Right ventricle myocardium inferior (tissue), 1 donor: ENCODE data around the gene ZNF738. TPM values are rescaled to one million over a fixed set of nuclear protein-coding genes. Genes with fewer than 3 reads are reported as not detected.
"Not testable (repeated sequence)": the region's sequence is repeated elsewhere in the genome, so short reads cannot be mapped to it uniquely, and the experiment has no call there.

Experiments used
- ATAC-seq: fragments of 200-7000 bp; cut with Tn5 transposase; one replicate; pipeline ENCODE4 v1.9.1; 2020; ENCODE audit warnings: mild to moderate bottlenecking, moderate library complexity
- DNase-seq: peaks from one replicate; pipeline ENCODE4 v3.0.0; 2021; ENCODE audit errors: missing footprints
- intact Hi-C: fragments of 100-400 bp; cut with DNase I; formaldehyde crosslinking; loops from one replicate; pipeline ENCODE4 v1.11.0; 2022
- long read RNA-seq: library from polyadenylated mRNA; unstranded; transcript quantifications from one replicate; pipeline ENCODE4 v2.0.0, GENCODE V29; 2021
- total RNA-seq: library from RNA; stranded (reverse); fragmentation: NEBNext Ultra II Directional; extraction: Animal tissue kit (Norgen Biotek cat#: 25700); gene quantifications from one replicate; pipeline ENCODE4 v1.2.1, GENCODE V29; 2021
- donor health status: DM: no; HTN: yes; CAD: no; lungs with severe emphysema.

ZNF738 gene
- total RNA-seq: 1.8 TPM
- long read RNA-seq, partial matches to known transcripts: 0 of 1 reads
- long read RNA-seq, other reads (novel, unspliced or antisense): 0 of 1 reads

DNA sequence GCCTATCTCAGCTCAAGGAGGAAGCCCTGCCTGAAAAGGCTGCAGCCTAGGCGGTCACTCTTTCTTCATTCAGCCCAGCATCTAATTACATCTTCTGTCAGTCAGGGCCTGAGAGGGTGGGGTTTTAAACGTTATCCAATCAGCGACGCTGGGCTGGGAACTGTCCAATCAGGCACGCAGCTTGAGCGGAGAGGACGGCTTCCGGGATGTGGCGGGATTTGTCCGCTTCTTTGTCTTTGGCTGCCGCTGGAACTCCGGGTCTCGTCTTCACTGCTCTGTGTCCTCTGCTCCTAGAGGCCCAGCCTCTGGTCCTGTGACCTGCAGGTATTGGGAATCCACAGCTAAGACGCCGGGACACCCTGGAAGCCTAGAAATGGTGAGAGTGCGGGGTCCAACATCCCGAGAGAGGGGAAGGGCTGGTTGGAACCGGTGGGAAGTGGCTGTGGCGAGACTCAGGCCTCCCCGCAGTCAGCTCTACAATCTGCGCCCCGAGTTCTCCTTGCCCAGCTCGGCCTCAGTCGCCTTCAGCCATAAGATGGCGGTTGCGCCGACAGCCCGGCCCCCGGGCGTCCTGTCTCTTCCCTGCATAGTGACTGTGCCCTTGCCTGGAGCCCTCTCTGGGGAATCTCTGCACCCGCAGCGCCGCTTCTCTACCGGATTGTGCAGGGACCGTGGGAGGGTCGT lies at the start of gene ZNF738:
TSS of gene ZNF738 (plus strand) at position 233 of the 684 bp plus-strand sequence. CDS start at position 374, 141 bp downstream.
- intact Hi-C loops: loop anchor here (2.0 kb wide), 1 partner anchor 30 kb away; the partner anchor contains the start of gene ZNF708
- ATAC-seq: peak; percentile 100
- peak; percentile 92 for DNase-seq

DNA sequence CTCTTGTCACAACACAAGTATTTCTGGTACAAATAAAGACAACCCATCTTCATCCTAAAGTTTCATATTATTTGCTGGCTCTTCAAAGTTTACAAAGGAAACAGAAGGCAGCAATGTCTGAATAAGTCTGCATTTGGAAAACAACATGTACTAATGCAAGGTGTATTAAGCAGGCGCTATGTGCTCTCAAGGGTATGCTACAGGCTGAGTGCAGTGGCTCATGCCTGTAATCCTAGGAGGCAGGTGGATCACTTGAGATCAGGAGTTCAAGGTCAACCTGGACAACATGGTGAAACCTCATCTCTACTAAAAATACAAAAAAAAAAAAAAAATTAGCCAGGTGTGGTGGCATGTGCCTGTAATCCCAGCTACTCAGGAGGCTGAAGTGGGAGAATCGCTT lies 46.0 kb upstream of the ZNF738 start:
- intact Hi-C loops, ATAC-seq, DNase-seq: not testable (repeated sequence)

DNA sequence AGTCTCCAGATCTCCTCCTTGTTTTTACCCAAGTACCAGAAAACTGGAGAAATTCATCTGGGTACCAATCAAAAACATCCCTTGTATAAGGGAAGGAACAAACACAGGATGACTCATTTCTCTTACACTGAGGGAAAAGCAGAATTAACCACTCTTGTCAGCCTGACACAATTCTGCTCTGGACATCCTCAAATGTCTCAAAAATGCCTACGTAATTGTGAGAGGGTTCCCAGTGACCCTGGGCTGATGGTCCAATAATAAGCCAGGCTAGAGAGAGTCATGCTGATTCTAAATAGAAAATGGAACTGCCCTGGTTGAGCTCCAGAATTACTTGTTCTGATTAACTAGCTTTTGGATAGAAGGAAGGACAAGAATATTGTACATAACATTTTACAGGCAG lies 44.1 kb upstream of the ZNF738 start:
- DNase-seq: no peak
- intact Hi-C loops: no loop called here
- ATAC-seq: no peak

DNA sequence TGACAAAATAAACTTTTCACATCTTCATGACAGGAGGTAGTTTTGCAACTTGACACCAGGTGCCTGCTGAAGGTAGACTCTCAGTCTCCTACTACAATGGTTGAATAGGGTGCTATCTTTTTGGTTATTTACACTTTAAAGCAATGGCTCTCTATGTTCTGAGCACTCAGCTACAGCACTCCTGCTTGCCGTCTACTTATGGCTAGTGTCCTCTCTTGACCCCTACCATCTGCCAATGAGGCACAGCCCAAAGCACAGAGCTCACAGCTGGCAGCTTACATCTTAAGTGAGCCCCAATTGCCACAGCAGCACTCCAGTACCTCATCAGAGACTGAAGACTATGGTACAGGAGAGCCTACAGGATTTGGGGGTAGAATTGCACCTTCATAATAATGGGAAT lies 41.0 kb upstream of the ZNF738 start:
- intact Hi-C loops: no loop called here
- ATAC-seq (peak; percentile 67), DNase-seq (no peak)

DNA sequence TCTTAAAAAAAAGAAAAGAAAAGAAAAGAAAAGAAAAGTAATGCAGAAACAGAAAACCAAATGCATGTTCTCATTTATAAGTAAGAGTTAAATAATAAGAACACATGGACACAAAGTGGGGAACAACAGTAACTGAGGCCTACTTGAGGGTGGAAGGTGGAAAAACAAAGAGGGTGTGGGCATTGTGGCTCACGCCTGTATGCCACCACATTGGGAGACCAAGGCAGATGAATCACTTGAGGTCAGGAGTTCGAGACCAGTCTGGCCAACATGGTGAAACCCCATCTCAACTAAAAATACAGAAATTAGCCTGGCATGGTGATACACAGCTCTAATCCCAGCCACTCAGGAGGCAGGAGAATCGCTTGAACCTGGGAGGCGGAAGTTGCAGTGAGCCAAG lies 37.7 kb upstream of the ZNF738 start:
- DNase-seq (no peak), ATAC-seq (no peak)
- intact Hi-C loops: no loop called here

DNA sequence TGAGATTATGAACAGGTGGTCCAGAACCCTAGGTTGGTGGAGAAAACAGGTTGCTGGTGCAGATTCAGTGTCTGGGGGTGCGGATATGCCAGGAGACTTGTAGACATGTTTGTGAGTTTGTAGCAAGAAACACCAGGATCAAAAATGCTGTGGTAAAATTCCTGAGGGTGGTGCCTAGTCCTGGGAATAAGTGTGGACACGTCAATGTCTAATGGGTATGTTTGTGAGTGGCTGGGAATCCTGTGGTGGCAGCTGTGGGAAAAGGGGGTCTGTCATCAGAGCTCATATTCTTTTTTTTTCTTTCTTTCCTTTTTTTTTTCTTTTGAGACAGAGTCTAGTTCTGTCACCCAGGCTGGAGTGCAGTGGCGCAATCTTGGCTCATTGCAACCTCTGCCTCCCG lies 36.8 kb upstream of the ZNF738 start:
- intact Hi-C loops: no loop called here
- ATAC-seq: no peak
- DNase-seq: no peak

DNA sequence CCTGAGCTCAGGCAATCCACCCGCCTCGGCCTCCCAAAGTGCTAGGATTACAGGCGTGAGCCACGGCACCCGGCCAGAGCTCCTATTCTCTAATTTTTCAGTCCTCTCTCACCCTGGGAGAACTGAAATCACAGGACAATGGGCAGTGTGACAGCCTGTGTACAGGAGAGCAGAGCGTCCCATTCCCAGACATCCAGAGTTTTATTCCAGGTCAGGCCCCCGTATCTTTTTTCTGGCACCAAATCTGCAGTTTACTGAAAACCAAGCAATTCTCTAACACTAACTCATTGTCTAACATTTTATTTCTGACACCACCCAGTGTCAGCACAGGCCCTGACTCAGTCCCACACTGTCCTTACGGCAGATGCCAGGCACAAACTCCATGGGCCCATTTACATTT lies 36.3 kb upstream of the ZNF738 start:
- DNase-seq (peak; percentile 68), ATAC-seq (peak; percentile 95)
- intact Hi-C loops: no loop called here

DNA sequence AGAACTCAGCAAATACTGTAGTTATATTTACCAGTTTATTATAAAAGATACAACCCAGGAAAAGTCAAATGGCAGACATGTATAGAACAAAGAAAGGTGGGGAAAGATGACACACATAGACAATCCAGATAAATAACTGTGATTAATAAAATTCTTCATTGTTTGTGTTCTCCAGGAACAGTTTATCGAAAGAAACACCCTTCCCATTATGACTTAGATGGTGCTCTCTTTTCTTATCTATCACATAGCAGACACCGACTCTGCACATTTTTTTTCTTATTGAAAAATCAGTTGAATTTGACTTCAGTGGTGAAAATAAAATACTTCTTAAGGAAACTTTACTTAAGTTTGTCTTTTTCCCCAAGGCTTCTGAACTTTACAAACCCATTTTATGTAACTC lies 35.8 kb upstream of the ZNF738 start:
- intact Hi-C loops: no loop called here
- DNase-seq (no peak), ATAC-seq (no peak)

DNA sequence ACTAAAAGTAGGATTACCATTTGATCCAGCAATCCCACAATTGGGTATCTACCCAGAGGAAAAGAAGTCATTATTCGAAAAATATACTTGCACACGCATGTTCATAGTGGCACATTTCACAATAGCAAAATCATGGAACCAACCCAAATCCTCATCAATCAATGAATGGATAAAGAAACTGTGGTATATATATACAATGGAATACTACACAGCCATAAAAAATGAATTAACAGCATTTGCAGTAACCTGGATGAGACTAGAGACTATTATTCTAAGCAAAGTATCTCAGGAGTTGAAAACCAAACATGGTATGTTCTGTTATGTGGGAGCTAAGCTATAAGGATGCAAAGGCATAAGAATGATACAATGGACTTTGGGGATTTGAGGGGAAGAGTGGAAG lies 32.6 kb upstream of the ZNF738 start:
- ATAC-seq (no peak), DNase-seq (no peak)
- intact Hi-C loops: loop anchor here (5.0 kb wide), 1 partner anchor 304 kb away; the partner anchor contains the start of gene ZNF430

DNA sequence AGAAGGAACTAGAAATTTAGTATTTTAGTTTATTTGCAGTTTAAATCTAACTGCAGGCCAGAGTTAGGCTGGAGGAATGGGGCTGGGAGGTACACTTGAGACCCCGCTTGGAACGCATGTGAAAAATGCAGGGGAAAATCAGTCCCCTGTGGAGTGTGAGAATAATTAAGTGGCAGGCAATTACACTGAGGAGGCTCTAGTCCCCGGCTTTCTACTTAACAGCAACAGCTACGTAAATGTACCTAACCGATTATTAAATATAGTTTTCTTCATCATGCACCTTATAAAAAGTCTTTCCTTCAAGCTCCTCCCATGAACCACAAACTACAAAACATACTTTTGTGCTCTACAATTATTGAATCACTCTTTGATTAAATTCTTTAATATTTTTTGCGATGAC lies 30.4 kb upstream of the ZNF738 start:
- ATAC-seq: no peak
- intact Hi-C loops: loop anchor here (2.0 to 5.0 kb wide), 3 partner anchors 30 to 306 kb away; partner anchors contain the start of genes ZNF430, ZNF493 and ZNF738
- DNase-seq: no peak

DNA sequence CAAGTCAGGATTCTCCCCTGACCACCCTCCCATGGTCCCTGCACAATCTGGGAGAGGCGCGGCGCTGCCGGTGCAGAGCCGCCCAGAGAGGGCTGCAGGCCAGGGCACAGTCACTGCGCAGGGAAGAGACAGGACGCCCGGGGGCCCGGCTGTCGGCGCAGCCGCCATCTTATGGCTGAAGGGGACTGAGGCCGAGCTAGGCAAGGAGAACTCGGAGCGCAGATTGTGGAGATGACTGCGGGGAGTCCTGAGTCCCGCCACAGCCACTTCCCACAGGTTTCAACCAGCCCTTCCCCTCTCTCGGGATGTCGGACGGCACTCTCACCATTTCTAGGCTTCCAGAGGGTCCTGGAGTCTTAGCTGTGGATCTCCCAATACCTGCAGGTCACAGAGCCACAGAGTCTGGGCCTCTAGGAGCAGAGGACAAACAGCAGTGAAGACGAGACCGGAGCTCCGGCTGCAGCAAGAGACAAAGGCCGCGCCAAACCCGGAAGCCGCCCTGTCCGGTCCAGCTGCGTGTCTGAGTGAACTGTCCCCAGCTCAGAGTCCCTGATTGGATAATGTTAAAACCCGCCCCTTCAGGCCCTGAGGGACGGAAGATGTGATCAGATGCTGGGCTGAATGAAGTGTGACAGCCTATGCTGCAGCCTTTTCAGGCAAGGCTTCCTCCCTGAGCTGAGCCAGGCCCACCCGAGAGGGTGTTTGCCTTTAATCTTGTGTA lies 29.8 kb upstream of the ZNF738 start, which contains the start of gene ZNF708:
TSS of gene ZNF708 (minus strand) at position 526 of the 721 bp plus-strand sequence. CDS start at position 328, 198 bp downstream.
- DNase-seq: peak; percentile 92

DNA sequence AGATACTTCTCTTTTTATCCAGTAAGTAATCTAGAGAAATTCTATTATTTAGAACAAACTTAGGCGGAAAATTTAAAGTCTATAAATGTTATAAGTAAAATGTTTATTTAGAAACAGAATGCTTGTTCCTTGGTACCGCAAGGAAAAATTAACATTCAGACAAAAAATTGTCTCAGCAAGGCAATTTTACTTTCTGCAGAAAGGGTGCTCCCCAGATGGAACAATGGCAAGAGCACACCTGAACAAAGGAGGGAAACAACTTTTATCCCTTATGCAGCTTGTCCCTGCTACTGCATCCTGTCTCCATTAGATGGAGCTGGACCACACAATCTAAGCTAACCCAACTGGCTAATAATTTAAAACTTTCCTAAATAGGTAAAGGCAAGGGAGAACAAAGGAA lies 23.1 kb upstream of the ZNF738 start:
- intact Hi-C loops: no loop called here
- no peak for ATAC-seq

More for the DNA sequence above, 29.8 kb upstream of the ZNF738 start, which contains the start of gene ZNF708:
- ATAC-seq: peak; percentile 100
- intact Hi-C loops: loop anchor here (2.0 to 5.0 kb wide), 3 partner anchors 30 to 307 kb away; partner anchors contain the start of genes ZNF430, ZNF493 and ZNF738

DNA sequence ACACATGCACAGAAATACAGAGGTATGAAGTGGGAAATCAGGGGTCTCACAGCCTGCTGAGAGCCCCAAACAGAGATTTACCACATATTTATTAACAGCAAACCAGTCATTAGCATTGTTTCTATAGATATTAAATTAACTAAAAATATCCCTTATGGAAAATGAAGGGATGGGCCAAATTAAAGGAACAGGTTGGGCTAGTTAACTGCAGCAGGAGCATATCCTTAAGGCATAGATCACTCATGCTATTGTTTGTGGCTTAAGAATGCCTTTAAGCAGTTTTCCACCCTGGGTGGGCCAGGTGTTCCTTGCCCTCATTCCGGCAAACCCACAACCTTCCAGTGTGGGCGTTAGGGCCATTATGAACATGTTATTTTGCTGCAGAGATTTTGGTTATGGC lies 14.0 kb upstream of the ZNF738 start:
- intact Hi-C loops, DNase-seq, ATAC-seq: not testable (repeated sequence)

More for the DNA sequence above, 23.1 kb upstream of the ZNF738 start:
- no peak for DNase-seq

DNA sequence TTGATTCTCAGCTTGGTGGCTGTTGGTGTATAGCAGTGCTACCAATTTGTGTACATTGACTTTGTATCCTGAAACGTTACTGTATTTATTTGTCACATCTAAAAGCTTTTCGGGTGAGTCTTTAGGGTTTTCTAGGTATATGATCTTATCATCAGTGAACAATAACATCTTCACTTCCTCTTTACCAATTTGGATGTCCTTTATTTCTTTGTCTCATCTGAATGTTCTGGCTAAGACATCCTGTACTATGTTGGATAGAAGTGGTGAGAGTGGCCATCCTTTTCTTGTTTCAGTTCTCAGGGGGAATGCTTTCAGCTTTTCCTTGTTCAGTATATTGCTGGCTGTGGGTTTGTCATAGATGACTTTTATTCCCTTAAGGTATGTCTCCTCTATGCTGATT lies 6.0 kb upstream of the ZNF738 start:
- DNase-seq (no peak), ATAC-seq (no peak)
- intact Hi-C loops: no loop called here

DNA sequence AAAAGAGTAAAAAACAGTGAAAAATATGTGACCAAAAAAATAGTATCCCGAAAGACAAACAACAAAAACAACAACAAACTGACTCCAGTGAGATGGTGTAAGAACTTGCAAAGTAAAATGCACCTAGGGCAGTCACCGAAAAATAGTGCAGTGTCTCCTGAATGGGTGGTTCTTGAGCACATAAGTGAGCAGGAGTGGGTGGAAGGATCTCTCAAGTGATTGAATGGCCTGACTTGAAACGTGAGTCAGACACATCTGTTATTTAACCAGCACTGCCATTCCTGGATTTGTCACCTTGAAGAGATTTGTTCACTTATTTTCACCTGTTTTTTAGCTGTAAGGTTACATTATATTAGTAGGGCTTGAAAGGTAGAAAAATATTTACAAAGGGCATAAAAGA lies 3.5 kb downstream of the ZNF738 start:
- DNase-seq (no peak), ATAC-seq (no peak)
- intact Hi-C loops: no loop called here

DNA sequence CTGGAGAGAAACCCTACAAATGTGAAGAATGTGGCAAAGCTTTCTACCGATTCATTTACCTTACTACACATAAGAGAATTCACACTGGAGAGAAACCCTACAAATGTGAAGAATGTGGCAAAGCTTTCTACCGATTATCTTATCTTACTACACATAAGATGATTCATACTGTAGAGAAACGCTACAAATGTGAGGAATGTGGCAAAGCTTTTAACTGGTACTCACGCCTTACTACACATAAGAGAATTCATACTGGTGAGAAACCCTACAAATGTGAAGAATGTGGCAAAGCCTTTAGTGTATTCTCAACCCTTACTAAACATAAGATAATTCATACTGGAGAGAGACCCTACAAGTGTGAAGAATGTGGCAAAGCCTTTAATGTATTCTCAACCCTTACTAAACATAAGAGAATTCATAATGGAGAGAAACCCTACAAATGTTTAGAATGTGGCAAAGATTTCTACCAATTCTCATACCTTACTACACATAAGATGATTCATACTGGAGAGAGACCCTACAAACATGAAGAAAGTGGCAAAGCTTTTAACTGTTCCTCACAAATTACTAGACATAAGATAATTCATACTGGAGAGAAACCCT lies 25.3 kb downstream of the ZNF738 start:
- no peak for ATAC-seq
- DNase-seq: no peak
- intact Hi-C loops: no loop called here

DNA sequence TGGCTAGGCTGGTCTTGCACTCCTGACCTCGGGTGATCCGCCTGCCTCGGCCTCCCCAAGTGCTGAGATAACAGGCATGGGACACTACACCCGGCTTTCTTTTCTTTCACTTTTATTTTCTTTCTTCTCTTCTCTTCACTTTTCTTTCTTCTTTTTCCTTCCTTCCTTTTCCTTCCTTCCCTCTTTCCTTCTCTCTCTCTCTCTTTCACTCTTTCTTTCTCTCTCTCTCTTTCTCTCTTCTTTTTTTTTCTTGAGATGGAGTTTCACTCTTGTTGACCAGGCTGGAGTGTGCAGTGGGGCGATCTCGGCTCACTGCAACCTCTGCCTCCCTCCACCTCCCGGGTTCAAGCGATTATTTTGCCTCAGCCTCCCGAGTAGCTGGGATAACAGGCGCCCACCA lies 37.3 kb downstream of the ZNF738 start:
- intact Hi-C loops: loop anchor here (2.0 kb wide), 1 partner anchor 67 kb away; the partner anchor contains the start of gene ZNF708
- DNase-seq (no peak), ATAC-seq (no peak)

DNA sequence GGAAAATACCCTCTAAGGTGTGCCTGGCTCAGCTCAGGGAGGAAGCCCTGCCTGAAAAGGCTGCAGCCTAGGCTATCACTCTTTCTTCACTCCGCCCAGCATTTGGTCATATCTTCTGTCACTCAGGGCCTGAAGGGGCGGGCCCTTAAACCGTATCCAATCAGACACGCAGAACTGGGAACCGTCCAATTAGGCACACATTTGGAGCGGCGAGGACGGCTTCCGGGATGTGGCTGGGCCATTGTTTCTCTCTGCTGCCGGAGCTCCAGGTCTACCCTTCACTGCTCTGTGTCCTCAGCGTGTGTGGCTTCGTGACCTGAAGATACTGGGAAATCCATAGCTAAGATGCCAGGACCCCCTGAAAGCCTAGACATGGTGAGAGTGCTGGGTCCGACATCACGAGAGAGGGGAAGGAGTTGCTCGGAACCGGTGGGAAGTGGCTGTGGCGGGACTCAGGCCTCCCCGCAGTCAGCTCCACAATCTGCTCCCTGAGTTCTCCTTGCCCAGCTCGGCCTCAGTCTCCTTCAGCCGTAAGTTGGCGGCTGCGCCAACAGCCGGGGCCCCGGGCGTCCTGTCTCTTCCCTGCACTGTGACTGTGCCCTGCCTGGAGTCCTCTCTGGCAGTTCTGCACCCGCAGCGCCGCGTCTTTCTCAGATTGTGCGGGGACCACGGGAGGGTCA lies 38.2 kb downstream of the ZNF738 start, which contains the start of gene ZNF493:
TSS of gene ZNF493 (plus strand) at position 241 of the 680 bp plus-strand sequence. CDS start at position 346, 105 bp downstream.
- DNase-seq (peak; percentile 94), ATAC-seq (peak; percentile 100)
- intact Hi-C loops: loop anchor here (2.0 kb wide), 1 partner anchor 68 kb away; the partner anchor contains the start of gene ZNF708
